Muscle layer of duodenum (tissue), 2 donors: ENCODE data around the gene ATF3.
A peak's percentile ranks its signal among the peaks of the same experiment; 100 is the strongest.
"Not testable (repeated sequence)": the region's sequence is repeated elsewhere in the genome, so short reads cannot be mapped to it uniquely, and the experiment has no call there.

Experiments used
- H3K27ac ChIP-seq: one replicate; pipeline ENCODE4 v1.7.0; 2013; ENCODE audit warnings: mild to moderate bottlenecking, low read length
- H3K27me3 ChIP-seq: one replicate; pipeline ENCODE4 v1.7.0; 2013; ENCODE audit warnings: low read depth, mild to moderate bottlenecking, control low read depth, low read length
- H3K36me3 ChIP-seq, 2 donors: one replicate each; pipeline ENCODE4 v1.7.0; 2013; ENCODE audit warnings: low read length in 2 of 2, control low read depth in 1 of 2, mild to moderate bottlenecking in 1 of 2; ENCODE audit not compliant: insufficient read depth in 2 of 2, control insufficient read depth in 1 of 2
- H3K4me1 ChIP-seq, 2 donors: one replicate each; pipeline ENCODE4 v1.7.0; 2013; ENCODE audit warnings: low read length in 2 of 2, mild to moderate bottlenecking in 2 of 2, control low read depth in 1 of 2, moderate library complexity in 1 of 2; ENCODE audit not compliant: insufficient read depth in 2 of 2, control insufficient read depth in 1 of 2
- H3K4me3 ChIP-seq, 2 donors: one replicate each; pipeline ENCODE4 v1.7.0; 2013; ENCODE audit warnings: low read length in 2 of 2, low read depth in 1 of 2, mild to moderate bottlenecking in 1 of 2
- H3K9me3 ChIP-seq, 2 donors: one replicate each; pipeline ENCODE4 v1.7.0; 2013; ENCODE audit warnings: low read length in 2 of 2, control low read depth in 1 of 2, mild to moderate bottlenecking in 1 of 2; ENCODE audit not compliant: control insufficient read depth in 1 of 2
- donor health status: healthy.

ATF3 gene

GRCh38 chr1:212634252-212634651 lies 25.7 kb downstream of the ATF3 start:
- Histone ChIP-seq H3K4me3 (no peak overlapping the region), H3K27ac (no peak overlapping the region), H3K27me3 (no peaks in the 10 kb centered on the region), H3K9me3 (no peaks in the 10 kb centered on the region), H3K36me3 (no peaks in the 10 kb centered on the region), H3K4me1 (peaks cover 9 to 15% of the 10 kb centered on the region in 2 donors)

GRCh38 chr1:212635141-212635631 lies 26.6 kb downstream of the ATF3 start:
- Histone ChIP-seq H3K4me1 (peaks cover 9 to 15% of the 10 kb centered on the region in 2 donors), H3K36me3 (no peaks in the 10 kb centered on the region), H3K4me3 (no peak overlapping the region), H3K27ac (peak overlapping the region; percentile 22), H3K9me3 (no peaks in the 10 kb centered on the region), H3K27me3 (no peaks in the 10 kb centered on the region)

- peak overlapping the region; percentile 40 for H3K27ac ChIP-seq
- H3K36me3 ChIP-seq, result no peaks in the 10 kb centered on the region
- H3K9me3 ChIP-seq, result no peaks in the 10 kb centered on the region
- peaks cover 9 to 15% of the 10 kb centered on the region in 2 donors for H3K4me1 ChIP-seq
- H3K27me3 ChIP-seq, result no peaks in the 10 kb centered on the region
- peak overlapping the region in 1 of 2 donors; percentile 12 for H3K4me3 ChIP-seq
These were observed 29.3 kb downstream of the ATF3 start for GRCh38 chr1:212637902-212638301.

GRCh38 chr1:212638492-212639151 lies 30.1 kb downstream of the ATF3 start:
- Histone ChIP-seq H3K36me3 (no peaks in the 10 kb centered on the region), H3K27me3 (no peaks in the 10 kb centered on the region), H3K27ac (peak overlapping the region; percentile 40), H3K4me3 (peak overlapping the region in 1 of 2 donors; percentile 12), H3K4me1 (peaks cover 9 to 15% of the 10 kb centered on the region in 2 donors), H3K9me3 (no peaks in the 10 kb centered on the region)

- H3K27me3 ChIP-seq, H3K4me3 ChIP-seq, H3K9me3 ChIP-seq, H3K27ac ChIP-seq, H3K36me3 ChIP-seq: not testable (repeated sequence)
- H3K4me1 ChIP-seq, result peaks cover 9 to 15% of the 10 kb centered on the region in 2 donors
These were observed 31.0 kb downstream of the ATF3 start for GRCh38 chr1:212639524-212639923.

- peaks cover 4 to 14% of the 10 kb centered on the region in 2 donors for H3K4me1 ChIP-seq
- H3K9me3 ChIP-seq, result no peaks in the 10 kb centered on the region
- no peak overlapping the region for H3K27ac ChIP-seq
- no peaks in the 10 kb centered on the region for H3K27me3 ChIP-seq
- H3K36me3 ChIP-seq, result no peaks in the 10 kb centered on the region
- H3K4me3 ChIP-seq, result no peak overlapping the region
These were observed 31.8 kb downstream of the ATF3 start for GRCh38 chr1:212640223-212640878.

- H3K36me3 ChIP-seq, result no peaks in the 10 kb centered on the region
- no peak overlapping the region for H3K4me3 ChIP-seq
- no peaks in the 10 kb centered on the region for H3K27me3 ChIP-seq
- no peaks in the 10 kb centered on the region for H3K4me1 ChIP-seq
- no peak overlapping the region for H3K27ac ChIP-seq
- no peaks in the 10 kb centered on the region for H3K9me3 ChIP-seq
These were observed 33.4 kb downstream of the ATF3 start for GRCh38 chr1:212641956-212642355.

- H3K27ac ChIP-seq, result no peak overlapping the region
- no peak overlapping the region for H3K4me3 ChIP-seq
- no peaks in the 10 kb centered on the region for H3K9me3 ChIP-seq
- H3K36me3 ChIP-seq, result no peaks in the 10 kb centered on the region
- H3K4me1 ChIP-seq, result no peaks in the 10 kb centered on the region
- H3K27me3 ChIP-seq, result no peaks in the 10 kb centered on the region
These were observed 35.3 kb downstream of the ATF3 start for GRCh38 chr1:212643877-212644276.

GRCh38 chr1:212644866-212645545 lies 36.4 kb downstream of the ATF3 start:
- no peaks in the 10 kb centered on the region for H3K27me3 ChIP-seq
- H3K27ac ChIP-seq, result no peak overlapping the region
- no peaks in the 10 kb centered on the region for H3K36me3 ChIP-seq
- no peak overlapping the region for H3K4me3 ChIP-seq
- H3K4me1 ChIP-seq, result no peaks in the 10 kb centered on the region
- H3K9me3 ChIP-seq, result no peaks in the 10 kb centered on the region

GRCh38 chr1:212645546-212646543 lies 37.3 kb downstream of the ATF3 start:
- Histone ChIP-seq H3K36me3 (no peaks in the 10 kb centered on the region), H3K4me1 (no peaks in the 10 kb centered on the region), H3K27me3 (no peaks in the 10 kb centered on the region), H3K27ac (no peak overlapping the region), H3K9me3 (no peaks in the 10 kb centered on the region), H3K4me3 (no peak overlapping the region)
